K562 (cell line): ENCODE measurements around the gene CTSH. TPM values are rescaled to one million over a fixed set of nuclear protein-coding genes. Genes with fewer than 3 reads are reported as not detected.

ENCODE experiments used
- ARNT ChIP-seq, 2 experiments: fragments of 450-650 bp; IDR thresholded peaks; 2 replicates each; pipeline ENCODE4 v1.6.1; 2016; ENCODE audit warnings: mild to moderate bottlenecking in 1 of 2
- CHD4 ChIP-seq: fragments of 200-600 bp; sonication (generic); IDR thresholded peaks from 3 replicates; pipeline ENCODE4 v1.6.1; 2012; ENCODE audit warnings: low read depth, mild to moderate bottlenecking, mixed read lengths, low read length, inconsistent platforms; ENCODE audit not compliant: insufficient read depth, insufficient replicate concordance, poor library complexity, severe bottlenecking
- HMGN3 ChIP-seq: IDR thresholded peaks from 2 replicates; pipeline ENCODE4 v1.6.1; 2011; ENCODE audit warnings: borderline replicate concordance, low read depth, mild to moderate bottlenecking, mixed read lengths, low read length; ENCODE audit not compliant: insufficient read length; ENCODE audit errors: extremely low read depth
- HNRNPUL1 ChIP-seq: fragments of 200-400 bp; formaldehyde crosslinking; IDR thresholded peaks from 2 replicates; pipeline ENCODE4 v1.6.1; 2017; ENCODE audit warnings: low read length
- ILF3 ChIP-seq: fragments of 450-650 bp; IDR thresholded peaks from 2 replicates; pipeline ENCODE4 v1.6.1; 2018; ENCODE audit warnings: antibody characterized with exemption, mild to moderate bottlenecking, moderate library complexity, borderline replicate concordance
- JUNB ChIP-seq: fragments of 450-650 bp; formaldehyde crosslinking; conservative IDR thresholded peaks from 2 replicates; pipeline ENCODE4 v1.4.0; 2020; ENCODE audit warnings: mild to moderate bottlenecking
- KLF13 ChIP-seq: fragments of 450-650 bp; IDR thresholded peaks from 2 replicates; pipeline ENCODE4 v1.6.1; 2016; ENCODE audit warnings: missing genetic modification characterization, low read depth, mild to moderate bottlenecking, missing compliant biosample characterization, moderate library complexity, borderline replicate concordance
- MAFF ChIP-seq: IDR thresholded peaks from 2 replicates; pipeline ENCODE4 v1.6.1; 2012; ENCODE audit warnings: low read length, improper control_type of control experiment
- MTA2 ChIP-seq: fragments of 450-650 bp; IDR thresholded peaks from 2 replicates; pipeline ENCODE4 v1.6.1; 2016; ENCODE audit warnings: low read depth
- NFATC3 ChIP-seq: fragments of 450-650 bp; IDR thresholded peaks from 2 replicates; pipeline ENCODE4 v1.6.1; 2017; ENCODE audit warnings: mild to moderate bottlenecking
- NRF1 ChIP-seq, 2 experiments: fragments of 450-650 bp; IDR thresholded peaks in 1 of 2; conservative IDR thresholded peaks in 1 of 2; 2 replicates each; pipeline ENCODE4 v1.6.1; 2014; ENCODE audit warnings: mild to moderate bottlenecking in 2 of 2
- RBM17 ChIP-seq: fragments of 200-400 bp; formaldehyde crosslinking; IDR thresholded peaks from 2 replicates; pipeline ENCODE4 v1.6.1; 2017; ENCODE audit warnings: low read depth, mild to moderate bottlenecking, low read length, borderline replicate concordance
- SIN3A ChIP-seq, 2 experiments: fragments of 150-350 bp in 1 of 2; IDR thresholded peaks; 2 replicates each; pipeline ENCODE4 v1.6.1; 2011 to 2016; ENCODE audit warnings: borderline replicate concordance in 2 of 2, low read depth in 2 of 2, low read length in 2 of 2, mild to moderate bottlenecking in 2 of 2, moderate library complexity in 2 of 2; ENCODE audit not compliant: control insufficient read depth in 1 of 2
- TRIM24 ChIP-seq, 2 experiments: fragments of 450-650 bp; IDR thresholded peaks; 2 replicates each; pipeline ENCODE4 v1.6.1; 2016
- ZNF133 ChIP-seq: fragments of 250-450 bp; sonication (Bioruptor Pico); IDR thresholded peaks from 2 replicates; pipeline ENCODE4 v1.4.0; 2020; ENCODE audit warnings: mild to moderate bottlenecking
- polyA plus RNA-seq, 8 experiments: library from polyadenylated mRNA; depleted of rRNA in 4 of 8; stranded (reverse) in 5 of 8; unstranded in 3 of 8; fragments of >200 nt; fragmentation: Nextera tagmentation in 2 of 8; fragmentation: Illumina TruSeq in 1 of 8; extraction: Ambion mirVana in 2 of 8; extraction: Trizol in 1 of 8; gene quantifications; 2 replicates each; pipeline versions ENCODE4 v1.2.1 to v1.2.3, GENCODE V29; 2011 to 2014; ENCODE audit warnings: inconsistent platforms in 1 of 8, missing spikeins in 1 of 8
- total RNA-seq, 7 experiments: library from RNA; depleted of rRNA in 6 of 7; stranded (reverse); fragments of >200 nt in 6 of 7; fragmentation: Illumina TruSeq in 2 of 7; extraction: Trizol in 2 of 7; gene quantifications; 2 replicates each; pipeline versions ENCODE4 v1.2.1 to v1.2.3, GENCODE V29; 2011 to 2021; ENCODE audit warnings: low replicate concordance in 1 of 7
- TF ChIP-seq, protein P1 (sequence below): fragments of 450-650 bp; IDR thresholded peaks from 2 replicates; pipeline ENCODE4 v1.6.1; 2016; ENCODE audit warnings: antibody characterized with exemption
- TF ChIP-seq, protein P2 (sequence below): fragments of 450-650 bp; IDR thresholded peaks from 2 replicates; pipeline ENCODE4 v1.6.1; 2016; ENCODE audit warnings: low read depth
- TF ChIP-seq, protein P3 (sequence below): fragments of 250-450 bp; sonication (Bioruptor Pico); IDR thresholded peaks from 2 replicates; pipeline ENCODE4 v1.9.0; 2021; ENCODE audit warnings: mild to moderate bottlenecking
- TF ChIP-seq, protein P4 (sequence below): sonication (generic); formaldehyde crosslinking; IDR thresholded peaks from 2 replicates; pipeline ENCODE4 v1.9.0; 2022; ENCODE audit warnings: mild to moderate bottlenecking, missing genetic modification reagents

The CTSH gene
- total and polyA plus RNA-seq, 9 of the 15 experiments (the other 6 are each of a cell fraction or from before 2014, with no cell fraction given) = 15.0 to 462 (median 173) TPM

DNA sequence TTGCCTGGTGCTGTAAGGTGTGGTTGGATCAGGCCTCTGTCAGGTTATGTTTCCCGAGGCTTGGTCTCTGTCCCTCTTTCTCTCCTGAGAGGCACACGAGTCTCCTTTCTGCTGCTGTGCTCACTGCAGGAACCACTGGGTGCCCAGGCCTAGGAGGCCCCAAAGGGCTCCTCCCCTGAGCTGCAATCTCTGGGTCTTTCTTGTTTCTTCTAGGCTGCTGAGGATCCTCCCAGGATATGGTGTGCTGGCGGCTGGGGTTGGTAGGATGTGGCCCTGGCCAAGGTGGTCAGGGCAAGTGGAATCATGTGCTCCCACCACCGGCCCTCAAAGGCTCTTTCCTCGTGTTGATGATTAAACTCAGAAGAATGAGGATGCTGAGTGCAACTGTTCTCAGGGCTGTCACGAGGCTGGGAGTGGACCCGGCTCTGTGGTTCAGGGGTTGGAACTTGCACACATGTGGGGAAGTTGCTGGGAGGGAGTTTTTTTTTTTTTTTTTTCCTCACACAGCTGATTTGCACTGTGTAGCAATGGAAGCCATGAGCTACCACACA lies 43.6 kb upstream of the CTSH start (continued):
- TF ChIP-seq MAFF (no peak), NRF1 (conservative IDR thresholded peaks at IDR 0.05 in 1 of 2, IDR thresholded peaks at IDR 0.05 in 1 of 2) (no peak), MTA2 (no peak), HMGN3 (no peak), ARNT (IDR thresholded peaks at IDR 0.05) (no peak), CHD4 (no peak), TRIM24 (IDR thresholded peaks at IDR 0.05) (no peak), RBM17 (no peak), ILF3 (no peak), SIN3A (IDR thresholded peaks at IDR 0.05; ENCODE audit: borderline replicate concordance in 2 of 2, control insufficient read depth in 1 of 2, low read depth in 2 of 2, low read length in 2 of 2) (no peak), JUNB (no peak), ZNF133 (CRISPR knock-in tag) (no peak), HNRNPUL1 (no peak), KLF13 (no peak), NFATC3 (no peak)
- TF ChIP-seq, protein P1, sequence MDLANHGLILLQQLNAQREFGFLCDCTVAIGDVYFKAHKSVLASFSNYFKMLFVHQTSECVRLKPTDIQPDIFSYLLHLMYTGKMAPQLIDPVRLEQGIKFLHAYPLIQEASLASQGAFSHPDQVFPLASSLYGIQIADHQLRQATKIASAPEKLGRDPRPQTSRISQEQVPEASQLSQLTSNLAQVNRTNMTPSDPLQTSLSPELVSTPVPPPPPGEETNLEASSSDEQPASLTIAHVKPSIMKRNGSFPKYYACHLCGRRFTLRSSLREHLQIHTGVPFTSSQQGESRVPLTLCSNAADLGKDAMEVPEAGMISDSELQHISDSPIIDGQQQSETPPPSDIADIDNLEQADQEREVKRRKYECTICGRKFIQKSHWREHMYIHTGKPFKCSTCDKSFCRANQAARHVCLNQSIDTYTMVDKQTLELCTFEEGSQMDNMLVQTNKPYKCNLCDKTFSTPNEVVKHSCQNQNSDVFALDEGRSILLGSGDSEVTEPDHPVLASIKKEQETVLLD = no peak
- TF ChIP-seq, protein P2, sequence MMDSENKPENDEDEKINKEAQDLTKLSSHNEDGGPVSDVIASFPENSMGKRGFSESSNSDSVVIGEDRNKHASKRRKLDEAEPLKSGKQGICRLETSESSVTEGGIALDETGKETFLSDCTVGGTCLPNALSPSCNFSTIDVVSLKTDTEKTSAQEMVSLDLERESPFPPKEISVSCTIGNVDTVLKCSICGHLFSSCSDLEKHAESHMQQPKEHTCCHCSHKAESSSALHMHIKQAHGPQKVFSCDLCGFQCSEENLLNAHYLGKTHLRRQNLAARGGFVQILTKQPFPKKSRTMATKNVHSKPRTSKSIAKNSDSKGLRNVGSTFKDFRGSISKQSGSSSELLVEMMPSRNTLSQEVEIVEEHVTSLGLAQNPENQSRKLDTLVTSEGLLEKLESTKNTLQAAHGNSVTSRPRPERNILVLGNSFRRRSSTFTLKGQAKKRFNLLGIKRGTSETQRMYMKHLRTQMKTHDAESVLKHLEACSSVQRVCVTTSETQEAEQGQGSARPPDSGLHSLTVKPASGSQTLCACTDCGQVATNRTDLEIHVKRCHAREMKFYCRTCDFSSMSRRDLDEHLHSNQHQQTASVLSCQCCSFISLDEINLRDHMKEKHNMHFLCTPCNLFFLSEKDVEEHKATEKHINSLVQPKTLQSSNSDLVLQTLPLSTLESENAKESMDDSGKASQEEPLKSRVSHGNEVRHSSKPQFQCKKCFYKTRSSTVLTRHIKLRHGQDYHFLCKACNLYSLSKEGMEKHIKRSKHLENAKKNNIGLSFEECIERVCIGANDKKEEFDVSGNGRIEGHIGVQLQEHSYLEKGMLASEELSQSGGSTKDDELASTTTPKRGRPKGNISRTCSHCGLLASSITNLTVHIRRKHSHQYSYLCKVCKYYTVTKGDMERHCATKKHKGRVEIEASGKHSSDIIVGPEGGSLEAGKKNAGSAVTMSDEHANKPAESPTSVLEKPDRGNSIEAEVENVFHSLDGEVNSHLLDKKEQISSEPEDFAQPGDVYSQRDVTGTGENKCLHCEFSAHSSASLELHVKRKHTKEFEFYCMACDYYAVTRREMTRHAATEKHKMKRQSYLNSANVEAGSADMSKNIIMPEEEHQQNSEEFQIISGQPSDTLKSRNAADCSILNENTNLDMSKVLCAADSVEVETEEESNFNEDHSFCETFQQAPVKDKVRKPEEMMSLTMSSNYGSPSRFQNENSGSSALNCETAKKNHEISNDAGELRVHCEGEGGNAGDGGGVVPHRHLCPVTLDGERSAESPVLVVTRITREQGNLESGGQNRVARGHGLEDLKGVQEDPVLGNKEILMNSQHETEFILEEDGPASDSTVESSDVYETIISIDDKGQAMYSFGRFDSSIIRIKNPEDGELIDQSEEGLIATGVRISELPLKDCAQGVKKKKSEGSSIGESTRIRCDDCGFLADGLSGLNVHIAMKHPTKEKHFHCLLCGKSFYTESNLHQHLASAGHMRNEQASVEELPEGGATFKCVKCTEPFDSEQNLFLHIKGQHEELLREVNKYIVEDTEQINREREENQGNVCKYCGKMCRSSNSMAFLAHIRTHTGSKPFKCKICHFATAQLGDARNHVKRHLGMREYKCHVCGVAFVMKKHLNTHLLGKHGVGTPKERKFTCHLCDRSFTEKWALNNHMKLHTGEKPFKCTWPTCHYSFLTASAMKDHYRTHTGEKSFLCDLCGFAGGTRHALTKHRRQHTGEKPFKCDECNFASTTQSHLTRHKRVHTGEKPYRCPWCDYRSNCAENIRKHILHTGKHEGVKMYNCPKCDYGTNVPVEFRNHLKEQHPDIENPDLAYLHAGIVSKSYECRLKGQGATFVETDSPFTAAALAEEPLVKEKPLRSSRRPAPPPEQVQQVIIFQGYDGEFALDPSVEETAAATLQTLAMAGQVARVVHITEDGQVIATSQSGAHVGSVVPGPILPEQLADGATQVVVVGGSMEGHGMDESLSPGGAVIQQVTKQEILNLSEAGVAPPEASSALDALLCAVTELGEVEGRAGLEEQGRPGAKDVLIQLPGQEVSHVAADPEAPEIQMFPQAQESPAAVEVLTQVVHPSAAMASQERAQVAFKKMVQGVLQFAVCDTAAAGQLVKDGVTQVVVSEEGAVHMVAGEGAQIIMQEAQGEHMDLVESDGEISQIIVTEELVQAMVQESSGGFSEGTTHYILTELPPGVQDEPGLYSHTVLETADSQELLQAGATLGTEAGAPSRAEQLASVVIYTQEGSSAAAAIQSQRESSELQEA = no peak
- TF ChIP-seq, protein P3, sequence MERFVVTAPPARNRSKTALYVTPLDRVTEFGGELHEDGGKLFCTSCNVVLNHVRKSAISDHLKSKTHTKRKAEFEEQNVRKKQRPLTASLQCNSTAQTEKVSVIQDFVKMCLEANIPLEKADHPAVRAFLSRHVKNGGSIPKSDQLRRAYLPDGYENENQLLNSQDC (CRISPR knock-in tag) = no peak
- TF ChIP-seq, protein P4, sequence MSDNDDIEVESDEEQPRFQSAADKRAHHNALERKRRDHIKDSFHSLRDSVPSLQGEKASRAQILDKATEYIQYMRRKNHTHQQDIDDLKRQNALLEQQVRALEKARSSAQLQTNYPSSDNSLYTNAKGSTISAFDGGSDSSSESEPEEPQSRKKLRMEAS = peak; percentile 22; the same call in 1 of the 2 replicates
